Endothelial cell of umbilical vein (primary cell): Measurements from ENCODE around the gene SLC12A9. TPM values are rescaled to one million over a fixed set of nuclear protein-coding genes. Genes with fewer than 3 reads are reported as not detected.

Experiments
- BruUV-seq: library from RNA; stranded (reverse); fragments of 400-500 nt; replicated peaks from 2 replicates; lab custom pipeline; 2021; lab: Mats Ljungman, UMichigan
- CTCF ChIA-PET: fragments of 300-600, 350-600 bp; sonication (Branson Sonifier 250); formaldehyde crosslinking; loops from one replicate; lab custom pipeline; 2021; ENCODE audit warnings: antibody characterized with exemption, inconsistent platforms; lab: Charles Lee
- POLR2A ChIA-PET: fragments of 300-600, 350-600 bp; sonication (Branson Sonifier 250); formaldehyde crosslinking; loops from one replicate; lab custom pipeline; 2021; ENCODE audit warnings: antibody characterized with exemption, inconsistent platforms; lab: Charles Lee
- DNase-seq: peaks from one replicate; pipeline ENCODE4 v3.0.0-alpha.2; 2011; ENCODE audit warnings: low read depth, low spot score
- FAIRE-seq: peaks from 2 replicates; lab custom pipeline; 2011; peaks lifted over from hg19 to GRCh38; lab: Jason Lieb, UNC
- H2AFZ ChIP-seq: 2 replicates; pipeline ENCODE4 v1.6.0; 2012; ENCODE audit warnings: low read depth, low read length, control low read depth, inconsistent platforms
- H3K27ac ChIP-seq: 2 replicates; pipeline ENCODE4 v1.5.1; 2011; ENCODE audit warnings: low read depth, mild to moderate bottlenecking, control low read depth, low read length, moderate library complexity; ENCODE audit not compliant: insufficient read depth
- H3K27me3 ChIP-seq, 2 experiments: 2 replicates each; pipeline versions ENCODE4 v1.6.0 to v1.6.1; 2011; ENCODE audit warnings: low read length in 2 of 2, mixed read lengths in 1 of 2; ENCODE audit not compliant: control insufficient read depth in 2 of 2, insufficient read depth in 2 of 2
- H3K36me3 ChIP-seq, 2 experiments: 2 replicates in 1 of 2; 3 replicates in 1 of 2; pipeline ENCODE4 v1.5.1; 2011; ENCODE audit warnings: low read length in 2 of 2, mild to moderate bottlenecking in 1 of 2, moderate library complexity in 1 of 2; ENCODE audit not compliant: control insufficient read depth in 2 of 2, insufficient read depth in 2 of 2; ENCODE audit errors: extremely low read depth in 1 of 2
- H3K4me1 ChIP-seq: 3 replicates; pipeline ENCODE4 v1.5.1; 2011; ENCODE audit warnings: mild to moderate bottlenecking, low read length; ENCODE audit not compliant: control insufficient read depth, insufficient read depth; ENCODE audit errors: extremely low read depth
- H3K4me2 ChIP-seq: 2 replicates; pipeline ENCODE4 v1.6.1; 2011; ENCODE audit warnings: low read length, control low read depth, mixed read lengths; ENCODE audit not compliant: insufficient read depth
- H3K4me3 ChIP-seq, 3 experiments: fragments of 200-600 bp in 1 of 3; sonication (generic), shearing (Covaris generic) in 1 of 3; replicated peaks in 1 of 3; 2 replicates each; pipeline ENCODE4 v1.5.1; 2011 to 2016; ENCODE audit warnings: control low read depth in 3 of 3, low read length in 3 of 3, mild to moderate bottlenecking in 2 of 3, inconsistent platforms in 1 of 3, low read depth in 1 of 3, moderate library complexity in 1 of 3; ENCODE audit not compliant: insufficient read depth in 1 of 3
- H3K79me2 ChIP-seq: 2 replicates; pipeline ENCODE4 v1.6.0; 2012; ENCODE audit warnings: low read length, inconsistent platforms; ENCODE audit not compliant: control insufficient read depth, insufficient read depth
- H3K9ac ChIP-seq: replicated peaks from 2 replicates; pipeline ENCODE3; 2011; ENCODE audit warnings: low read length, control low read depth; ENCODE audit not compliant: insufficient read depth; ENCODE audit errors: extremely low read depth
- H3K9me1 ChIP-seq: replicated peaks from 3 replicates; pipeline ENCODE4 v1.6.0; 2011; ENCODE audit warnings: mild to moderate bottlenecking, low read length; ENCODE audit not compliant: control insufficient read depth, insufficient read depth; ENCODE audit errors: extremely low read depth
- H3K9me3 ChIP-seq: replicated peaks from 2 replicates; pipeline ENCODE4 v1.5.1; 2012; ENCODE audit warnings: low read length, inconsistent platforms; ENCODE audit not compliant: control insufficient read depth, insufficient read depth
- H4K20me1 ChIP-seq: replicated peaks from 2 replicates; pipeline ENCODE3; 2011; ENCODE audit warnings: mild to moderate bottlenecking, low read length; ENCODE audit not compliant: control insufficient read depth, insufficient read depth; ENCODE audit errors: extremely low read depth
- CTCF ChIP-seq, 2 donors: IDR thresholded peaks; 1 replicate in 1 of 2; 2 replicates in 1 of 2; pipeline ENCODE4 v1.5.1; 2011; ENCODE audit warnings: low read length in 2 of 2, mild to moderate bottlenecking in 2 of 2, moderate library complexity in 2 of 2, control low read depth in 1 of 2, inconsistent platforms in 1 of 2, low read depth in 1 of 2; ENCODE audit not compliant: insufficient read depth in 1 of 2; ENCODE audit errors: extremely low read depth in 1 of 2
- EZH2 ChIP-seq: IDR thresholded peaks from 2 replicates; pipeline ENCODE4 v1.6.1; 2012; ENCODE audit warnings: borderline replicate concordance, low read depth, mild to moderate bottlenecking, moderate library complexity, low read length, inconsistent platforms; ENCODE audit not compliant: severe bottlenecking
- FOS ChIP-seq: IDR thresholded peaks from 2 replicates; pipeline ENCODE4 v1.6.1; 2011; ENCODE audit warnings: mild to moderate bottlenecking, low read length, moderate library complexity, borderline replicate concordance; ENCODE audit not compliant: insufficient read depth
- GATA2 ChIP-seq: IDR thresholded peaks from 2 replicates; pipeline ENCODE4 v1.7.0; 2011; ENCODE audit warnings: low read depth, mild to moderate bottlenecking, moderate library complexity, mixed read lengths, low read length; ENCODE audit not compliant: insufficient read length, insufficient read depth
- JUN ChIP-seq: IDR thresholded peaks from 2 replicates; pipeline ENCODE4 v1.6.1; 2011; ENCODE audit warnings: borderline replicate concordance, low read depth; ENCODE audit not compliant: insufficient read length, insufficient read depth
- MAX ChIP-seq: IDR thresholded peaks from 2 replicates; pipeline ENCODE4 v1.6.1; 2011; ENCODE audit not compliant: insufficient read depth, insufficient read length
- MYC ChIP-seq: IDR thresholded peaks from one replicate; pipeline ENCODE4 v1.6.1; 2011; ENCODE audit warnings: mild to moderate bottlenecking, low read depth, low read length
- POLR2A ChIP-seq: IDR thresholded peaks from 2 replicates; pipeline ENCODE4 v1.6.1; 2012; ENCODE audit warnings: low read depth, mild to moderate bottlenecking, control low read depth, low read length
- POLR2AphosphoS5 ChIP-seq: IDR thresholded peaks from 2 replicates; pipeline ENCODE4 v1.6.1; 2012; ENCODE audit warnings: low read depth, mild to moderate bottlenecking, control low read depth, low read length, moderate library complexity; ENCODE audit not compliant: insufficient read depth
- dilution Hi-C: fragments of 300-500 bp; cut with MboI; formaldehyde crosslinking; loops from one replicate; pipeline ENCODE4 v1.15.0; 2019; ENCODE audit warnings: low sequenced_read_pairs; ENCODE audit not compliant: extremely low pct_ligation_motif_present
- intact Hi-C: fragments of 100-400 bp; cut with micrococcal nuclease; formaldehyde crosslinking; loops from one replicate; pipeline ENCODE4 v1.10.0; 2022
- polyA plus RNA-seq, 4 experiments: library from polyadenylated mRNA; depleted of rRNA in 3 of 4; stranded (reverse) in 3 of 4; unstranded in 1 of 4; fragments of >200 nt; gene quantifications; 2 replicates each; pipeline versions ENCODE4 v1.2.1 to v1.2.3, GENCODE V29; 2011 to 2012; ENCODE audit warnings: missing spikeins in 1 of 4
- total RNA-seq: library from RNA; stranded (reverse); gene quantifications from 2 replicates; pipeline ENCODE4 v1.2.3, GENCODE V29; 2021

SLC12A9 gene
- total and polyA plus RNA-seq, 2 donors (not counting 3 experiments of a cell fraction or from before 2014, with no cell fraction given) = 35.0 to 37.0 TPM

DNA sequence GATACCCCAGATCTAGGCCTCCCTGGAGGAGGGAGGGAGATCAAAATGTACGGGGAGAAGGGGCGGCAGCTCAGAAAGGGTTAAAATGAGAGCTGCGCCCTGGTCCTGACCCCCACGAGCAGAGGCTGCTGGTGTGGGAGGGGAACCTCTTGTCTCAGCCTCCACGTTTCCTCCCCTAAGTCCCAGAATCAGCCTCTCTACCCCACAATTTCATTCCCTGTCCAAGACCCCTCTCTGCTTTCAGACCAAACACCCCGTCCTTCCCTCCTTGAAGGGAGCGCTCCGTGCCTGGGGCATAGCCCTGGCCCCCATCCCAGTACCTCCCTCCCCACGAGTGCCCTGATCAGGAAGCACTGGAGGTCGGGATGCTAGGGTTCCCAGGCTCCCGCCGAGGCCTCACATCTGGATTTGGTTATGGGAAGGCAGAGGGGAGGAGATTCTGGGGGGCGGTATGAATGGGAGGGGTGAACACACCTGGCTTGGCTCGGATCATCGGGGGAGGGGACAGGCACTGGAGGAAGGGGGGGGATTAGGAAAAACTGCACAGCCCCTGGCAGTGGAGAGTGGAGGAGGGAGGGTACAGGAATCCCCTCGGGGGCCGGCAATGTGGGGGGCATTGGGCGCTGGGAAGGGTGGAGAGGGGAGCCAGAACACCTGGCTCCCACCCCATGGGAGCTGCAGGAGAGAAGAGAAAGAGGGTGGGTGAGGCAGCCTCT lies 27.9 kb upstream of the SLC12A9 start:
- H3K4me2 ChIP-seq = peak overlapping the region; percentile 89
- peak overlapping the region; percentile 28 for H3K9ac ChIP-seq
- H3K4me1 ChIP-seq = peaks cover 22% of the 10 kb centered on the region
- dilution Hi-C loops (loop anchor here (25.0 kb wide), 1 partner anchor 112 kb away; the partner anchor contains the start of genes EPO and POP7), intact Hi-C loops (loop anchor here (1.0 kb wide), 1 partner anchor 28 kb away; the partner anchor contains the start of gene SLC12A9)
- DNase-seq (no peak), FAIRE-seq (no peak)
- H3K79me2 ChIP-seq = peaks cover 65% of the 10 kb centered on the region
- ChIA-PET POLR2A (no interaction called here), CTCF (interaction anchor here (1.9 to 6.2 kb wide), 3 partner anchors 11 to 27 kb away, joined by 6 to 67 read pairs (median 60); partner anchors contain the start of gene SLC12A9)
- no TSS peak for BruUV-seq
- H3K9me1 ChIP-seq = no peaks in the 10 kb centered on the region
- no peak overlapping the region for H3K27ac ChIP-seq
- H3K9me3 ChIP-seq = no peaks in the 10 kb centered on the region
- peak overlapping the region in 2 of 3 experiments; percentile 90 to 92 for H3K4me3 ChIP-seq
- no peak overlapping the region for H2AFZ ChIP-seq
- H3K36me3 ChIP-seq = peaks cover 26 to 36% of the 10 kb centered on the region in 2 experiments
- no peak for TF ChIP-seq CTCF (IDR thresholded peaks at IDR 0.05; ENCODE audit: extremely low read depth in 1 of 2, insufficient read depth in 1 of 2, low read depth in 1 of 2, low read length in 2 of 2)
- TF ChIP-seq EZH2 = no peak
- TF ChIP-seq MYC = no peak
- TF ChIP-seq FOS = no peak
- TF ChIP-seq POLR2A = no peak
- no peak for TF ChIP-seq POLR2AphosphoS5
- no peak for TF ChIP-seq MAX
- no peak for TF ChIP-seq JUN
- TF ChIP-seq GATA2 = no peak
- no peaks in the 10 kb centered on the region for H4K20me1 ChIP-seq
- H3K27me3 ChIP-seq = no peaks in the 10 kb centered on the region
